ENCODE results near the gene CXCR5.
A peak's percentile ranks its signal among the peaks of the same experiment; 100 is the strongest.

GRCh38 chr11:118917481-118918127, 33.9 kb downstream of the CXCR5 start:
- TF ChIP-seq, protein P1, sequence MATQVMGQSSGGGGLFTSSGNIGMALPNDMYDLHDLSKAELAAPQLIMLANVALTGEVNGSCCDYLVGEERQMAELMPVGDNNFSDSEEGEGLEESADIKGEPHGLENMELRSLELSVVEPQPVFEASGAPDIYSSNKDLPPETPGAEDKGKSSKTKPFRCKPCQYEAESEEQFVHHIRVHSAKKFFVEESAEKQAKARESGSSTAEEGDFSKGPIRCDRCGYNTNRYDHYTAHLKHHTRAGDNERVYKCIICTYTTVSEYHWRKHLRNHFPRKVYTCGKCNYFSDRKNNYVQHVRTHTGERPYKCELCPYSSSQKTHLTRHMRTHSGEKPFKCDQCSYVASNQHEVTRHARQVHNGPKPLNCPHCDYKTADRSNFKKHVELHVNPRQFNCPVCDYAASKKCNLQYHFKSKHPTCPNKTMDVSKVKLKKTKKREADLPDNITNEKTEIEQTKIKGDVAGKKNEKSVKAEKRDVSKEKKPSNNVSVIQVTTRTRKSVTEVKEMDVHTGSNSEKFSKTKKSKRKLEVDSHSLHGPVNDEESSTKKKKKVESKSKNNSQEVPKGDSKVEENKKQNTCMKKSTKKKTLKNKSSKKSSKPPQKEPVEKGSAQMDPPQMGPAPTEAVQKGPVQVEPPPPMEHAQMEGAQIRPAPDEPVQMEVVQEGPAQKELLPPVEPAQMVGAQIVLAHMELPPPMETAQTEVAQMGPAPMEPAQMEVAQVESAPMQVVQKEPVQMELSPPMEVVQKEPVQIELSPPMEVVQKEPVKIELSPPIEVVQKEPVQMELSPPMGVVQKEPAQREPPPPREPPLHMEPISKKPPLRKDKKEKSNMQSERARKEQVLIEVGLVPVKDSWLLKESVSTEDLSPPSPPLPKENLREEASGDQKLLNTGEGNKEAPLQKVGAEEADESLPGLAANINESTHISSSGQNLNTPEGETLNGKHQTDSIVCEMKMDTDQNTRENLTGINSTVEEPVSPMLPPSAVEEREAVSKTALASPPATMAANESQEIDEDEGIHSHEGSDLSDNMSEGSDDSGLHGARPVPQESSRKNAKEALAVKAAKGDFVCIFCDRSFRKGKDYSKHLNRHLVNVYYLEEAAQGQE (IDR thresholded peaks at IDR 0.05): peak; percentile 59
- TF ChIP-seq, protein P2, sequence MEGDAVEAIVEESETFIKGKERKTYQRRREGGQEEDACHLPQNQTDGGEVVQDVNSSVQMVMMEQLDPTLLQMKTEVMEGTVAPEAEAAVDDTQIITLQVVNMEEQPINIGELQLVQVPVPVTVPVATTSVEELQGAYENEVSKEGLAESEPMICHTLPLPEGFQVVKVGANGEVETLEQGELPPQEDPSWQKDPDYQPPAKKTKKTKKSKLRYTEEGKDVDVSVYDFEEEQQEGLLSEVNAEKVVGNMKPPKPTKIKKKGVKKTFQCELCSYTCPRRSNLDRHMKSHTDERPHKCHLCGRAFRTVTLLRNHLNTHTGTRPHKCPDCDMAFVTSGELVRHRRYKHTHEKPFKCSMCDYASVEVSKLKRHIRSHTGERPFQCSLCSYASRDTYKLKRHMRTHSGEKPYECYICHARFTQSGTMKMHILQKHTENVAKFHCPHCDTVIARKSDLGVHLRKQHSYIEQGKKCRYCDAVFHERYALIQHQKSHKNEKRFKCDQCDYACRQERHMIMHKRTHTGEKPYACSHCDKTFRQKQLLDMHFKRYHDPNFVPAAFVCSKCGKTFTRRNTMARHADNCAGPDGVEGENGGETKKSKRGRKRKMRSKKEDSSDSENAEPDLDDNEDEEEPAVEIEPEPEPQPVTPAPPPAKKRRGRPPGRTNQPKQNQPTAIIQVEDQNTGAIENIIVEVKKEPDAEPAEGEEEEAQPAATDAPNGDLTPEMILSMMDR (IDR thresholded peaks at IDR 0.05; ENCODE audit: low read depth, low read length, missing input control): no peak
- TF ChIP-seq YY1 (IDR thresholded peaks at IDR 0.05) (peak; percentile 83), HNF4A (conservative IDR thresholded peaks at IDR 0.05) (peak; percentile 82 to 90), GABPA (IDR thresholded peaks at IDR 0.05 in 1 of 2, conservative IDR thresholded peaks at IDR 0.05 in 1 of 2) (peak in 1 of 2 donors; percentile 56), TAF1 (conservative IDR thresholded peaks at IDR 0.05) (no peak), MAX (IDR thresholded peaks at IDR 0.05) (peak; percentile 89), SP1 (IDR thresholded peaks at IDR 0.05) (peak; percentile 80), HNF4G (IDR thresholded peaks at IDR 0.05) (peak; percentile 62), JUND (IDR thresholded peaks at IDR 0.05) (peak in 1 of 2 donors; percentile 60), EGR1 (IDR thresholded peaks at IDR 0.05; ENCODE audit: low read depth in 2 of 2) (peak in 1 of 2 donors; percentile 59), NR2F2 (IDR thresholded peaks at IDR 0.05) (peak; percentile 74)
- TF ChIP-seq, protein P3, sequence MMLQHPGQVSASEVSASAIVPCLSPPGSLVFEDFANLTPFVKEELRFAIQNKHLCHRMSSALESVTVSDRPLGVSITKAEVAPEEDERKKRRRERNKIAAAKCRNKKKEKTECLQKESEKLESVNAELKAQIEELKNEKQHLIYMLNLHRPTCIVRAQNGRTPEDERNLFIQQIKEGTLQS (IDR thresholded peaks at IDR 0.05): peak; percentile 90
- TF ChIP-seq, protein P4, sequence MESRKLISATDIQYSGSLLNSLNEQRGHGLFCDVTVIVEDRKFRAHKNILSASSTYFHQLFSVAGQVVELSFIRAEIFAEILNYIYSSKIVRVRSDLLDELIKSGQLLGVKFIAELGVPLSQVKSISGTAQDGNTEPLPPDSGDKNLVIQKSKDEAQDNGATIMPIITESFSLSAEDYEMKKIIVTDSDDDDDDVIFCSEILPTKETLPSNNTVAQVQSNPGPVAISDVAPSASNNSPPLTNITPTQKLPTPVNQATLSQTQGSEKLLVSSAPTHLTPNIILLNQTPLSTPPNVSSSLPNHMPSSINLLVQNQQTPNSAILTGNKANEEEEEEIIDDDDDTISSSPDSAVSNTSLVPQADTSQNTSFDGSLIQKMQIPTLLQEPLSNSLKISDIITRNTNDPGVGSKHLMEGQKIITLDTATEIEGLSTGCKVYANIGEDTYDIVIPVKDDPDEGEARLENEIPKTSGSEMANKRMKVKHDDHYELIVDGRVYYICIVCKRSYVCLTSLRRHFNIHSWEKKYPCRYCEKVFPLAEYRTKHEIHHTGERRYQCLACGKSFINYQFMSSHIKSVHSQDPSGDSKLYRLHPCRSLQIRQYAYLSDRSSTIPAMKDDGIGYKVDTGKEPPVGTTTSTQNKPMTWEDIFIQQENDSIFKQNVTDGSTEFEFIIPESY (IDR thresholded peaks at IDR 0.05): no peak

All from liver (tissue), 3 donors.